Hepatocyte (in vitro differentiated cells): Measurements from ENCODE around the gene PLA2G3.

Experiments used
- CTCF ChIP-seq: fragments of 200-600 bp; sonication (generic); IDR thresholded peaks from 2 replicates; pipeline ENCODE4 v1.5.1; 2016; ENCODE audit warnings: antibody characterized with exemption, mild to moderate bottlenecking; ENCODE audit not compliant: poor library complexity
- EZH2 ChIP-seq: fragments of 200-600 bp; sonication (generic); IDR thresholded peaks from 2 replicates; pipeline ENCODE4 v1.6.1; 2016; ENCODE audit warnings: antibody characterized with exemption, mild to moderate bottlenecking, borderline replicate concordance
- EZH2phosphoT487 ChIP-seq: fragments of 200-600 bp; sonication (generic); IDR thresholded peaks from one replicate; pipeline ENCODE4 v1.6.1; 2018; ENCODE audit warnings: antibody characterized with exemption, mild to moderate bottlenecking, low read depth, moderate library complexity; ENCODE audit not compliant: unreplicated experiment, severe bottlenecking

DNA sequence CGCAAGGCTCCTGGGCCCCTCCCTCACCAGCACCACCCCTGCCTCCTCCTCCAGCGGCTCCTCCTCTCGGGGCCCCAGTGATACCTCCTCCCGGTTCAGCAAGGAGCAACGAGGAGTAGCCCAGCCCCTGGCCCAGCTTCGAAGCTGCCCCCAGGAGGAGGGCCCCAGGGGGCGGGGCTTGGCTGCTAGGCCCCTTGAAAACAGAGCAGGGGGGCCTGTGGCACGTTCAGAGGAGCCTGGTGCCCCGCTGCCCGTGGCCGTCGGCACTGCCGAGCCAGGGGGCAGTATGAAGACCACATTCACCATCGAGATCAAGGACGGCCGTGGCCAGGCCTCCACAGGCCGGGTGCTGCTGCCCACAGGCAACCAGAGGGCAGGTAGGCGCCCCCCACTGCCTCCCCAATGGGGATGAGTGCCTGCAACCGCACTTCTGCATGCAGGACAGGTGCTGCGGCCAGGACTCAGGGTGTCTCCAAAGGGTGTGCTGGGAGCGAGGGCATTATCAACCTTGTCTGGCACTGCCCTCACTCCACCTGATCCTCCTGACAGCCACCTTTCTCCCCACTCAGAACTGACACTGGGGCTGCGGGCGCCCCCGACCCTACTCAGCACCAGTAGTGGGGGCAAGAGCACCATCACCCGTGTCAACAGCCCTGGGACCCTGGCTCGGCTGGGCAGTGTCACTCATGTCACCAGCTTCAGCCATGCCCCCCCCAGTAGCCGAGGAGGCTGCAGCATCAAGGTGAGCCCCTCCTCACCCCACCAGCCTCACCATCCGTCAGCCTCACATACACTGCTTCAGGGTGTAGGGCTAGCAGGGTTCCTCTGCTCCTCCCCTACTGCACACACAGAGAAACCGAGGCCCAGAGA, 49.0 kb downstream of the PLA2G3 start:
- no peak for TF ChIP-seq CTCF
- no peak for TF ChIP-seq EZH2
- TF ChIP-seq EZH2phosphoT487: no peak
